HepG2 (cell line): ENCODE measurements around the gene DIS3L2. TPM values are rescaled to one million over a fixed set of nuclear protein-coding genes. Genes with fewer than 3 reads are reported as not detected.

ENCODE experiments used
- ATAC-seq: fragments of 200-7000 bp; cut with Tn5 transposase; 3 replicates; pipeline ENCODE4 v1.9.1; 2020; ENCODE audit warnings: mild to moderate bottlenecking, moderate library complexity
- BruUV-seq: library from RNA; stranded (reverse); fragments of 400-500 nt; replicated peaks from 2 replicates; lab custom pipeline; 2021; lab: Mats Ljungman, UMichigan
- CTCF ChIA-PET: fragments of 300-600 bp; formaldehyde crosslinking; extraction: SDS; loops from one replicate; lab custom pipeline; 2021; ENCODE audit warnings: low total read pairs, inconsistent platforms, low intra/inter-chr PET ratio; lab: Yijun Ruan, JAX
- POLR2A ChIA-PET: fragments of 350-600 bp; sonication (Branson Sonifier 250); formaldehyde crosslinking; loops from one replicate; lab custom pipeline; 2020; ENCODE audit warnings: antibody characterized with exemption, inconsistent platforms; lab: Yijun Ruan, JAX
- DNase-seq: peaks from one replicate; pipeline ENCODE4 v3.0.0-alpha.2; 2015; ENCODE audit warnings: low spot score
- FAIRE-seq: peaks from 3 replicates; lab custom pipeline; 2011; peaks lifted over from hg19 to GRCh38; lab: Jason Lieb, UNC
- H2AFZ ChIP-seq: one replicate; pipeline ENCODE4 v1.6.1; 2011; ENCODE audit warnings: low read length, inconsistent platforms
- H3K27ac ChIP-seq: fragments of 300-600 bp; 3 replicates; pipeline ENCODE4 v1.8.0; 2011; ENCODE audit warnings: mixed run types, mild to moderate bottlenecking, mixed read lengths, low read length, inconsistent platforms; ENCODE audit not compliant: insufficient read depth; ENCODE audit errors: extremely low read length
- H3K27me3 ChIP-seq, 2 experiments: fragments of 200-600 bp in 1 of 2; 2 replicates in 1 of 2; 3 replicates in 1 of 2; pipeline versions ENCODE4 v1.6.0 to v1.8.0; 2011; ENCODE audit warnings: low read length in 2 of 2, mild to moderate bottlenecking in 2 of 2, moderate library complexity in 2 of 2, inconsistent platforms in 1 of 2; ENCODE audit not compliant: insufficient read depth in 2 of 2, control insufficient read depth in 1 of 2
- H3K36me3 ChIP-seq, 2 experiments: fragments of 200-600 bp in 1 of 2; replicated peaks in 1 of 2; 2 replicates in 1 of 2; 3 replicates in 1 of 2; pipeline versions ENCODE4 v1.5.1 to v1.8.0; 2011; ENCODE audit warnings: low read length in 2 of 2, inconsistent platforms in 1 of 2; ENCODE audit not compliant: insufficient read depth in 2 of 2, control insufficient read depth in 1 of 2
- H3K4me1 ChIP-seq: 2 replicates; pipeline ENCODE4 v1.5.1; 2012; ENCODE audit warnings: low read length, inconsistent platforms; ENCODE audit not compliant: insufficient read depth
- H3K4me2 ChIP-seq: 2 replicates; pipeline ENCODE4 v1.6.0; 2011; ENCODE audit warnings: low read depth, low read length, inconsistent platforms
- H3K4me3 ChIP-seq, 3 experiments: fragments of 200-600 bp in 1 of 3; sonication (generic), shearing (Covaris generic) in 1 of 3; replicated peaks in 1 of 3; 2 replicates each; pipeline ENCODE4 v1.5.1; 2011 to 2016; ENCODE audit warnings: low read length in 3 of 3, inconsistent platforms in 2 of 3, low read depth in 2 of 3, mild to moderate bottlenecking in 2 of 3, control low read depth in 1 of 3, mixed read lengths in 1 of 3; ENCODE audit not compliant: insufficient read depth in 1 of 3
- H3K79me2 ChIP-seq: one replicate; pipeline ENCODE4 v1.6.1; 2011; ENCODE audit warnings: low read length, inconsistent platforms; ENCODE audit not compliant: insufficient read depth
- H3K9ac ChIP-seq: 2 replicates; pipeline ENCODE4 v1.6.0; 2011; ENCODE audit warnings: mild to moderate bottlenecking, low read depth, low read length, inconsistent platforms; ENCODE audit not compliant: insufficient read depth
- H3K9me3 ChIP-seq: 2 replicates; pipeline ENCODE4 v1.5.1; 2012; ENCODE audit warnings: mild to moderate bottlenecking, low read length
- H4K20me1 ChIP-seq: 2 replicates; pipeline ENCODE4 v1.6.0; 2011; ENCODE audit warnings: inconsistent platforms, mild to moderate bottlenecking, low read length, moderate library complexity; ENCODE audit not compliant: insufficient read depth
- CHCHD3 ChIP-seq: sonication (generic); formaldehyde crosslinking; IDR thresholded peaks from 2 replicates; pipeline ENCODE4 v1.8.0; 2022; ENCODE audit warnings: mild to moderate bottlenecking, missing genetic modification reagents, moderate library complexity
- HMGXB3 ChIP-seq: sonication (generic); formaldehyde crosslinking; IDR thresholded peaks from 2 replicates; pipeline ENCODE4 v1.4.0; 2020; ENCODE audit warnings: missing genetic modification reagents, borderline replicate concordance
- JDP2 ChIP-seq: sonication (generic); formaldehyde crosslinking; IDR thresholded peaks from 2 replicates; pipeline ENCODE4 v1.8.1; 2022; ENCODE audit warnings: missing genetic modification reagents, borderline replicate concordance
- MAFF ChIP-seq: IDR thresholded peaks from 2 replicates; pipeline ENCODE4 v1.6.1; 2011; ENCODE audit warnings: low read depth, low read length, improper control_type of control experiment
- MAFK ChIP-seq, 2 experiments: IDR thresholded peaks in 1 of 2; conservative IDR thresholded peaks in 1 of 2; 2 replicates each; pipeline ENCODE4 v1.6.1; 2011; ENCODE audit warnings: improper control_type of control experiment in 2 of 2, low read length in 2 of 2
- NFE2L1 ChIP-seq: sonication (generic); formaldehyde crosslinking; IDR thresholded peaks from 2 replicates; pipeline ENCODE4 v1.4.0; 2020; ENCODE audit warnings: missing genetic modification reagents, mild to moderate bottlenecking, borderline replicate concordance
- ZBTB7B ChIP-seq: sonication (generic); formaldehyde crosslinking; IDR thresholded peaks from 2 replicates; pipeline ENCODE4 v1.4.0; 2020; ENCODE audit warnings: missing genetic modification reagents
- ZFX ChIP-seq: sonication (generic); formaldehyde crosslinking; IDR thresholded peaks from 2 replicates; pipeline ENCODE4 v1.4.0; 2020; ENCODE audit warnings: mild to moderate bottlenecking, low read depth, missing genetic modification reagents, moderate library complexity
- ZNF530 ChIP-seq: sonication (generic); formaldehyde crosslinking; IDR thresholded peaks from 2 replicates; pipeline ENCODE4 v1.5.0; 2020; ENCODE audit warnings: low read depth, mild to moderate bottlenecking, missing genetic modification reagents
- ZNF564 ChIP-seq: sonication (generic); formaldehyde crosslinking; IDR thresholded peaks from 2 replicates; pipeline ENCODE4 v1.8.1; 2023; ENCODE audit warnings: mild to moderate bottlenecking, missing genetic modification reagents
- ZNF597 ChIP-seq: sonication (generic); formaldehyde crosslinking; IDR thresholded peaks from 2 replicates; pipeline ENCODE4 v1.5.0; 2020; ENCODE audit warnings: missing genetic modification reagents
- WGBS: methylation state at CpG from one replicate; pipeline ENCODE4 v1.1.6; 2017; ENCODE audit warnings: low lambda C conversion rate; 5-methylcytosine and 5-hydroxymethylcytosine counted together
- in situ Hi-C: cut with HindIII; loops from 2 replicates; pipeline ENCODE4 v1.10.0; 2017; ENCODE audit warnings: low pct_unique_long_range_greater_than_20kb; ENCODE audit not compliant: extremely low pct_ligation_motif_present
- intact Hi-C: fragments of 100-400 bp; cut with micrococcal nuclease; formaldehyde crosslinking; loops from one replicate; pipeline ENCODE4 v1.10.0; 2022; ENCODE audit not compliant: unreplicated experiment
- polyA plus RNA-seq, 8 experiments: library from polyadenylated mRNA; depleted of rRNA in 3 of 8; stranded (reverse) in 7 of 8; unstranded in 1 of 8; fragments of >200 nt; fragmentation: Illumina TruSeq in 4 of 8; extraction: Trizol in 4 of 8; gene quantifications; 2 replicates each; pipeline versions ENCODE4 v1.2.1 to v1.2.3, GENCODE V29; 2011 to 2016; ENCODE audit warnings: low read depth in 4 of 8, missing spikeins in 1 of 8, mixed read lengths in 1 of 8; ENCODE audit not compliant: insufficient read depth in 1 of 8
- total RNA-seq, 5 experiments: library from RNA; depleted of rRNA; stranded (reverse); fragments of >200 nt; fragmentation: Illumina TruSeq; extraction: Trizol; gene quantifications; 2 replicates each; pipeline ENCODE4 v1.2.3, GENCODE V29; 2016; ENCODE audit warnings: low read depth in 1 of 5

The DIS3L2 gene
- total and polyA plus RNA-seq, 2 of the 13 experiments (the other 11 are each of a cell fraction or from before 2014, with no cell fraction given) = 7.0 to 23.9 TPM

GRCh38 chr2:232104076-232104646 lies 142.6 kb downstream of the DIS3L2 start:
- no peak for ATAC-seq
- intact Hi-C loops = no loop called here
- 98% methylated on average over 2 of the region's 2 CpGs for WGBS
- H2AFZ ChIP-seq = no peak overlapping the region
- no peak overlapping the region for H3K4me3 ChIP-seq
- DNase-seq = no peak
- no peaks in the 10 kb centered on the region for H3K4me1 ChIP-seq
- H3K9ac ChIP-seq = no peak overlapping the region
- no peak overlapping the region for H3K27ac ChIP-seq
- no peaks in the 10 kb centered on the region for H3K27me3 ChIP-seq
- no peaks in the 10 kb centered on the region for H3K36me3 ChIP-seq
- no peaks in the 10 kb centered on the region for H3K79me2 ChIP-seq
- no peaks in the 10 kb centered on the region for H4K20me1 ChIP-seq
- no TSS peak for BruUV-seq
- POLR2A ChIA-PET = no interaction called here
- no peak for FAIRE-seq
- CTCF ChIA-PET = no interaction called here
- H3K4me2 ChIP-seq = no peak overlapping the region
- in situ Hi-C loops = no loop called here
- peak; percentile 64 to 69 for TF ChIP-seq MAFK (conservative IDR thresholded peaks at IDR 0.05 in 1 of 2, IDR thresholded peaks at IDR 0.05 in 1 of 2; ENCODE audit: low read length in 2 of 2)
- peak; percentile 37; the same call in 1 of the 2 replicates for TF ChIP-seq MAFF
- no peak for TF ChIP-seq ZNF564 (CRISPR knock-in tag)
- no peaks in the 10 kb centered on the region for H3K9me3 ChIP-seq

- H3K9me3 ChIP-seq = no peaks in the 10 kb centered on the region
- 71% methylated on average over 1 of the region's 1 CpG for WGBS
- no peaks in the 10 kb centered on the region for H3K27me3 ChIP-seq
- H3K79me2 ChIP-seq = no peaks in the 10 kb centered on the region
- no peak for FAIRE-seq
- no peaks in the 10 kb centered on the region for H4K20me1 ChIP-seq
- peaks cover 5% of the 10 kb centered on the region; the same call in 1 of the 2 replicates for H3K4me1 ChIP-seq
- H3K4me3 ChIP-seq = no peak overlapping the region
- intact Hi-C loops = no loop called here
- in situ Hi-C loops = no loop called here
- TF ChIP-seq ZFX (CRISPR knock-in tag) (no peak), CHCHD3 (CRISPR knock-in tag) (no peak), ZBTB7B (CRISPR knock-in tag) (no peak), ZNF530 (CRISPR knock-in tag) (no peak), HMGXB3 (CRISPR knock-in tag) (no peak), ZNF597 (CRISPR knock-in tag) (no peak), NFE2L1 (CRISPR knock-in tag) (no peak), JDP2 (no peak)
- no peak for DNase-seq
- no peak overlapping the region for H2AFZ ChIP-seq
- no peak overlapping the region for H3K27ac ChIP-seq
- CTCF ChIA-PET = no interaction called here
- BruUV-seq = no TSS peak
- ATAC-seq = peak; percentile 70; the same call in 2 of the 3 replicates
- H3K9ac ChIP-seq = no peak overlapping the region
- H3K36me3 ChIP-seq = no peaks in the 10 kb centered on the region
- H3K4me2 ChIP-seq = no peak overlapping the region
- POLR2A ChIA-PET = no interaction called here
These were observed 150.0 kb downstream of the DIS3L2 start for GRCh38 chr2:232111551-232111950.
